Measurements from ENCODE around the gene MYO3B.

The MYO3B gene

DNA sequence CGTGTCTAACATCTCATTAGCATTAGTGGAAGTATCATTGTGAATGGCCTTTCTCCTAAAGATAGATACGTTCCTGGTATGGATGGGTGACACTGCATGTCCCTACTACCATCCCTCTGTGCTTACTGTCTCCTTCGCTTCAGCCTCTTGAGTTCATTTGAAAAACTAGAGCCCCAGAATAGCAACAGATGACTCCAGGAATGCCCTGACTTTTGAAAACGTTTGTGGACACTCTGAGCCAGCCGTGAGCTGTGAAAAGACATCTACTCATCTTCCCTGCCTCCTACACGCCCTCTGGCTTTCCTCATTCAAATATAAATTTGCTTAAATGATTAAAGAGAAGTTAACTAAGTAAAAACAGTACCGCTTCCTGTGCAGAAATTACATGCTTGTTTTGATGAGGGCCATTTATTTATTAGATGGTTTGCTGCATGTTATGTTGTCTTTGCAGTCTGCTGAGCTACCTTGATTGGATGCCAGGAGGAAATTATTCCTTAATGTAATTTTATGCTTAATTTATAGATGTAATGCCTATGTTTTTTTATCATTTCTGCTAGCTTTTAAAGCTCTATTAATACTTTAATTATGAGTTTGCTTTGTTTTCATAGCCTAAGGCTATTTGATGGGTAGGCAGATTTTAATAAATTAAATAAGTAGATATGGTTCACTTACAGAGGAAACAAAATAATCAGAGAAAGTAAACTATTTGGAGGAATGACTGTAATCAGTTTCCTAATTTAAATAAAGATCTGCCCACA is 32.1 kb upstream of the MYO3B start:
- H3K4me1 ChIP-seq (ENCODE audit: control insufficient read depth, low read length): peaks cover 72% of the 10 kb centered on the region
- peaks cover 13% of the 10 kb centered on the region for H3K79me2 ChIP-seq (ENCODE audit: control insufficient read depth, low read length)
- no peaks in the 10 kb centered on the region for H3K9me3 ChIP-seq (ENCODE audit: control insufficient read depth, insufficient read depth, low read length)
- H3K27me3 ChIP-seq (ENCODE audit: control insufficient read depth, low read length): no peaks in the 10 kb centered on the region
- peak overlapping the region; percentile 63 for H3K4me3 ChIP-seq (ENCODE audit: low read length)
- TF ChIP-seq, protein P1, sequence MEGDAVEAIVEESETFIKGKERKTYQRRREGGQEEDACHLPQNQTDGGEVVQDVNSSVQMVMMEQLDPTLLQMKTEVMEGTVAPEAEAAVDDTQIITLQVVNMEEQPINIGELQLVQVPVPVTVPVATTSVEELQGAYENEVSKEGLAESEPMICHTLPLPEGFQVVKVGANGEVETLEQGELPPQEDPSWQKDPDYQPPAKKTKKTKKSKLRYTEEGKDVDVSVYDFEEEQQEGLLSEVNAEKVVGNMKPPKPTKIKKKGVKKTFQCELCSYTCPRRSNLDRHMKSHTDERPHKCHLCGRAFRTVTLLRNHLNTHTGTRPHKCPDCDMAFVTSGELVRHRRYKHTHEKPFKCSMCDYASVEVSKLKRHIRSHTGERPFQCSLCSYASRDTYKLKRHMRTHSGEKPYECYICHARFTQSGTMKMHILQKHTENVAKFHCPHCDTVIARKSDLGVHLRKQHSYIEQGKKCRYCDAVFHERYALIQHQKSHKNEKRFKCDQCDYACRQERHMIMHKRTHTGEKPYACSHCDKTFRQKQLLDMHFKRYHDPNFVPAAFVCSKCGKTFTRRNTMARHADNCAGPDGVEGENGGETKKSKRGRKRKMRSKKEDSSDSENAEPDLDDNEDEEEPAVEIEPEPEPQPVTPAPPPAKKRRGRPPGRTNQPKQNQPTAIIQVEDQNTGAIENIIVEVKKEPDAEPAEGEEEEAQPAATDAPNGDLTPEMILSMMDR (IDR thresholded peaks at IDR 0.05; ENCODE audit: low read depth, low read length, poor library complexity, severe bottlenecking): no peak
- TF ChIP-seq EZH2phosphoT487 (IDR thresholded peaks at IDR 0.05; ENCODE audit: borderline replicate concordance, low read length): no peak
- peaks cover 27% of the 10 kb centered on the region for H3F3A ChIP-seq (ENCODE audit: control insufficient read depth, insufficient read depth)
- peak overlapping the region; percentile 72 for H3K4me2 ChIP-seq (ENCODE audit: low read length)
- no peaks in the 10 kb centered on the region for H3K36me3 ChIP-seq (ENCODE audit: control insufficient read depth, low read length)
- H3K9me2 ChIP-seq (replicated peaks; ENCODE audit: control insufficient read depth, low read length): no peaks in the 10 kb centered on the region
- H3K27ac ChIP-seq (ENCODE audit: low read depth, low read length): peak overlapping the region; percentile 49
- H4K20me1 ChIP-seq (ENCODE audit: control insufficient read depth, insufficient read depth, low read depth, low read length): no peaks in the 10 kb centered on the region

DNA sequence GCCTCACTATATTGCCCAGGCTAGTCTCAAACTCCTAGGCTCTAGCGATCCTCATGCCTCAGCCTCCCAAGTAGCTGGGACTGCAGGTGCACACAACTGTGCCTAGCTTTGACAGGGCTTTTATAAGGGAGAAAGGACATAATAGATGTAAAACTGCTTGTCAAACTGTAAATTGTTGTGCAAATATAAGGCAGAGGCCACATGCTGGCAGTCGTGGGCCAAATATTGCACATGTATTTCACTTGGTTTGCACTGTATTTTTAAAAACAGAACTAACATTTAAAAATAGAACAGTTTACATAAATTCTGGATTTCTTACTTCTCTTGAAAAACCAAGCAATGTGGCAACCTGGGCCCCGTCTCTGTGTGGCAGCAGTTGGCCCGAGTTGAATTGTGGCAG is 31.2 kb upstream of the MYO3B start:
- Histone ChIP-seq H3K27me3 (ENCODE audit: control insufficient read depth, low read length) (no peaks in the 10 kb centered on the region), H3K27ac (ENCODE audit: low read depth, low read length) (0 out of 2 replicates have a peak overlapping the region, but pooled peaks have one; percentile 7), H3K4me1 (ENCODE audit: control insufficient read depth, low read length) (peaks cover 63% of the 10 kb centered on the region), H3K36me3 (ENCODE audit: control insufficient read depth, low read length) (no peaks in the 10 kb centered on the region), H3K4me2 (ENCODE audit: low read length) (peak overlapping the region; percentile 72), H3K9me3 (ENCODE audit: control insufficient read depth, insufficient read depth, low read length) (no peaks in the 10 kb centered on the region), H3F3A (ENCODE audit: control insufficient read depth, insufficient read depth) (peaks cover 23% of the 10 kb centered on the region), H3K79me2 (ENCODE audit: control insufficient read depth, low read length) (peaks cover 6% of the 10 kb centered on the region), H3K9me2 (replicated peaks; ENCODE audit: control insufficient read depth, low read length) (no peaks in the 10 kb centered on the region), H4K20me1 (ENCODE audit: control insufficient read depth, insufficient read depth, low read depth, low read length) (no peaks in the 10 kb centered on the region), H3K4me3 (ENCODE audit: low read length) (no peak overlapping the region)
- no peak for TF ChIP-seq EZH2phosphoT487 (IDR thresholded peaks at IDR 0.05; ENCODE audit: borderline replicate concordance, low read length)
- TF ChIP-seq, protein P1 (IDR thresholded peaks at IDR 0.05; ENCODE audit: low read depth, low read length, poor library complexity, severe bottlenecking): no peak

DNA sequence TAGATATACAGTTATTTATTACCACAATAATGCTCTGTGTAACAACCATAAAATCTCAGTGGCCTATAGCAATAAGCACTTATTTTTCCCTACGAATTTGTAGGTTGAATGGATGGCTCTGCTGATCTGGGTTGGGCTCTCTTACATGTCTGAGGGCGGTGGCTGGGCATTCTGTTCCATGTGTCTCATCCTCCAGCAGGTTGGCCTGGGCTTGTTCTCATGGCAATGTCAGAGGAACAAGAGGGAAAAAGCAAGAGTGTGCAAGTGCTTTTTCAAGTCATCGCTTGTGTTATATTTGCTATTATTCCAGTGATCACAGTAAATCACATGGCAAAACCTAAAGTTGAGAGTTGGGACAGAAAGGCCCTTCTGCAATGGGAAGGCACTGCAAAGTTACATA is 30.4 kb upstream of the MYO3B start:
- Histone ChIP-seq H3K9me2 (replicated peaks; ENCODE audit: control insufficient read depth, low read length) (no peaks in the 10 kb centered on the region), H3K4me1 (ENCODE audit: control insufficient read depth, low read length) (peaks cover 62% of the 10 kb centered on the region), H3K36me3 (ENCODE audit: control insufficient read depth, low read length) (no peaks in the 10 kb centered on the region), H3K27me3 (ENCODE audit: control insufficient read depth, low read length) (no peaks in the 10 kb centered on the region), H3K79me2 (ENCODE audit: control insufficient read depth, low read length) (peaks cover 1% of the 10 kb centered on the region), H3K4me2 (ENCODE audit: low read length) (no peak overlapping the region), H3K9me3 (ENCODE audit: control insufficient read depth, insufficient read depth, low read length) (peaks cover 5% of the 10 kb centered on the region; the same call in 1 of the 2 replicates), H3F3A (ENCODE audit: control insufficient read depth, insufficient read depth) (peaks cover 17% of the 10 kb centered on the region), H3K27ac (ENCODE audit: low read depth, low read length) (no peak overlapping the region), H3K4me3 (ENCODE audit: low read length) (no peak overlapping the region), H4K20me1 (ENCODE audit: control insufficient read depth, insufficient read depth, low read depth, low read length) (no peaks in the 10 kb centered on the region)
- TF ChIP-seq EZH2phosphoT487 (IDR thresholded peaks at IDR 0.05; ENCODE audit: borderline replicate concordance, low read length): no peak
- TF ChIP-seq, protein P1 (IDR thresholded peaks at IDR 0.05; ENCODE audit: low read depth, low read length, poor library complexity, severe bottlenecking): no peak

Measured in DOHH2 (cell line).